ENCODE results near the gene CALHM5.
"Not testable (repeated sequence)": the region's sequence is repeated elsewhere in the genome, so short reads cannot be mapped to it uniquely, and the experiment has no call there.

The CALHM5 gene, protein sequence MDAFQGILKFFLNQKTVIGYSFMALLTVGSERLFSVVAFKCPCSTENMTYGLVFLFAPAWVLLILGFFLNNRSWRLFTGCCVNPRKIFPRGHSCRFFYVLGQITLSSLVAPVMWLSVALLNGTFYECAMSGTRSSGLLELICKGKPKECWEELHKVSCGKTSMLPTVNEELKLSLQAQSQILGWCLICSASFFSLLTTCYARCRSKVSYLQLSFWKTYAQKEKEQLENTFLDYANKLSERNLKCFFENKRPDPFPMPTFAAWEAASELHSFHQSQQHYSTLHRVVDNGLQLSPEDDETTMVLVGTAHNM

DNA sequence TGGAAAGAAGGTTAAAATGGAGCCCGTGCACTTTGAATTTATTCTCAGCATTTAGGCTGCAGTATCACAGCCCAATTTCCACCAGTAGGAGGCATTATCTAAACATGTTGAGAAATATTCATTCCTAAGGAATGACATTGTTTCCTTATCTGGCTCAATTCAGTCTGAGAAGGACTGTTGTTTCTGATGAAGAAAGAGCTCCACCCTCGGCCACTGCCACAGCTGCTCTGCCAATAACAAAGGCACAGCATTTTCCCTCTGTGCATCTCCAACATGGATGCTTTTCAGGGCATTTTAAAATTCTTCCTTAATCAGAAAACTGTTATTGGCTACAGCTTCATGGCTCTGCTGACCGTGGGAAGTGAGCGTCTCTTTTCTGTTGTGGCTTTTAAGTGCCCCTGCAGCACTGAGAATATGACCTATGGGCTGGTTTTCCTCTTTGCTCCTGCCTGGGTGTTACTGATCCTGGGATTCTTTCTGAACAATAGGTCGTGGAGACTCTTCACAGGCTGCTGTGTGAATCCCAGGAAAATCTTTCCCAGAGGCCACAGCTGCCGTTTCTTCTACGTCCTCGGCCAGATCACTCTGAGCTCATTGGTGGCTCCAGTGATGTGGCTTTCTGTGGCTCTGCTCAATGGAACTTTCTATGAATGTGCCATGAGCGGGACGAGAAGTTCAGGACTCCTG lies at the start of gene CALHM5:
Gene CALHM5, plus strand, starts transcription at position 216 of the 687 bp plus-strand sequence. Its CDS starts 58 bp downstream, at position 274.
- no peak for ATAC-seq
- DNase-seq, result no peak

DNA sequence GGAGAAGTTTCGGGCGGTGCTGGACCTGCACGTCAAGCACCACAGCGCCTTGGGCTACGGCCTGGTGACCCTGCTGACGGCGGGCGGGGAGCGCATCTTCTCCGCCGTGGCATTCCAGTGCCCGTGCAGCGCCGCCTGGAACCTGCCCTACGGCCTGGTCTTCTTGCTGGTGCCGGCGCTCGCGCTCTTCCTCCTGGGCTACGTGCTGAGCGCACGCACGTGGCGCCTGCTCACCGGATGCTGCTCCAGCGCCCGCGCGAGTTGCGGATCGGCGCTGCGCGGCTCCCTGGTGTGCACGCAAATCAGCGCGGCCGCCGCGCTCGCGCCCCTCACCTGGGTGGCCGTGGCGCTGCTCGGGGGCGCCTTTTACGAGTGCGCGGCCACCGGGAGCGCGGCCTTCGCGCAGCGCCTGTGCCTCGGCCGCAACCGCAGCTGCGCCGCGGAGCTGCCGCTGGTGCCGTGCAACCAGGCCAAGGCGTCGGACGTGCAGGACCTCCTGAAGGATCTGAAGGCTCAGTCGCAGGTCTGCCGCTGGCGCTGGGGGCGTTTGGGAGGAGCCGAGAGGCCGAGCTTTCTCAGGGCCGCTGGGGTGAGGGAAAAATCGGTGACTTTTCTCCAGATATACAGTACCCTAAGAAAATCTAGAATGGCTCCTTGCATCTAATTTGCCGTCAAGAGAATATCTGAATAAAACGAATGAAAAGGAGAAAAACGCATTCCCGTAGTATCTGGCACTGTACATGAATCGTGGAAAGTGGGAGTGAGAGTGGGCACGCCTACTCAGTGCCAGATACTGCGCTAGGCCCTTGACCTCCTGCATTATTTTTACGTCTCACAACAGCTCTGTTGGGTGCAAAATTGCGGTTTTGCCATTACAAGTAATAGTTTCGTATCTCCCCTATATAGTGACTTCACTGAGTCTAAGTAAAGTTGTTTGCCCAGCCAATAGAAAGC lies 49.2 kb upstream of the CALHM5 start:
- DNase-seq (peak; percentile 60), ATAC-seq (peak; percentile 85)

DNA sequence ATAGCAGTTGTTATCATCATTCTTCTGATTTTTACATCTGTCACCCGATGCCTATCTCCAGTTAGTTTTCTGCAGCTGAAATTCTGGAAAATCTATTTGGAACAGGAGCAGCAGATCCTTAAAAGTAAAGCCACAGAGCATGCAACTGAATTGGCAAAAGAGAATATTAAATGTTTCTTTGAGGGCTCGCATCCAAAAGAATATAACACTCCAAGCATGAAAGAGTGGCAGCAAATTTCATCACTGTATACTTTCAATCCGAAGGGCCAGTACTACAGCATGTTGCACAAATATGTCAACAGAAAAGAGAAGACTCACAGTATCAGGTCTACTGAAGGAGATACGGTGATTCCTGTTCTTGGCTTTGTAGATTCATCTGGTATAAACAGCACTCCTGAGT lies 48.1 kb upstream of the CALHM5 start:
- DNase-seq (no peak), ATAC-seq (no peak)

DNA sequence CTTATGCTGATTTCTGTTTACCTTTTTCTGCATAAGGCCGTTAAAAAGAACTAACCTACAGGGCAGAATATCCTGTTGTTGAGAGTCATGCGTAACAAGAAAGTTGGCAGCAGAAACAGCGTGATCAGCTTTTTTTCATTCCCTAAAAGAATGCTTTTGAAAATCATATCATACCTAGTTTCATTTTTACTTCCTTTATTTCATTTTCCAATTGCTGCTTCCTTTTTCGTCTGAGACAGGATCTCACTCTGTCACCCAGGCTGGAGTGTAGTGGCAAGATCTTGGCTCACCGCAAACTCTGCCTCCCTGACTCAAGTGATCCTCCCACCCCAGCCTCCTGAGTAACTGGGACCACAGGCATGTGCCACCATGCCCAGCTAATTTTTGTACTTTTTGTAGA lies 46.2 kb upstream of the CALHM5 start:
- no peak for DNase-seq
- no peak for ATAC-seq

DNA sequence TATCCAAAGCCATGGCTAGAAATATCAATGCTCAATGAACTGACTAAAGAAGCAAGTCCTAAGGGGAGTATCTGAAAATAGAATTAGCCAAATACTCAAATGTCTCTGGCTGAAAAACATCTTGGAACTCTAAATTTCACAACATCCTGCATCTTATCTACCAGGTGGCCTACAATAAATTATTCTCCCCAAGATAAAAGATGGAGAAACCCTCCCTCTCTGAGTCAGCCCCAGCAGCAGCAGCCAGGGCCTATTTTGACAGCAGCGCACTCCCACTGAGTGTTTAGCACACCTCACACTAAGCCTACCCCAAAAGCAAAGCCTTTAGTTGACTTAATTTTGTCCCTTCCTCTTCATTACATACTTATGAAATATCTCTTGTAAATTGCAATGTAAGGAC lies 44.3 kb upstream of the CALHM5 start:
- no peak for ATAC-seq

DNA sequence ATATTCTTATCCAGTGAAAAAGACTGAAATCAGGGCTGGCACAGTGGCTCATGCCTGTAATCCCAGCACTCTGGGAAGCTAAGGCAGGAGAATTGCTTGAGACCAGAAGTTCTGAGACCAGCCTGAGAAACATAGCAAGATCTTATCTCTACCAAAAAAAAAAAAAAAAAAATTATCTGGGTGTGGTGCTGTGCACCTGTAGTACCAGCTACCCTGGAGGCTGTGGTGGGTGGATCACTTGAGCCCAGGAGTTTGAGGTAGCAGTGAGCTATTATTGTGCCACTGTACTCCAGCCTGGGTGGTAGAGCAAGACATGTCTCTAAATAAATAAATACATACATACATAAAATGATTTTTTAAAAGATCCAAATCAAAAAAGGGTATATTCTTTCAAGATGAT lies 43.9 kb upstream of the CALHM5 start:
- no peak for ATAC-seq
- no peak for DNase-seq

More for the DNA sequence above, 44.3 kb upstream of the CALHM5 start:
- no peak for DNase-seq

DNA sequence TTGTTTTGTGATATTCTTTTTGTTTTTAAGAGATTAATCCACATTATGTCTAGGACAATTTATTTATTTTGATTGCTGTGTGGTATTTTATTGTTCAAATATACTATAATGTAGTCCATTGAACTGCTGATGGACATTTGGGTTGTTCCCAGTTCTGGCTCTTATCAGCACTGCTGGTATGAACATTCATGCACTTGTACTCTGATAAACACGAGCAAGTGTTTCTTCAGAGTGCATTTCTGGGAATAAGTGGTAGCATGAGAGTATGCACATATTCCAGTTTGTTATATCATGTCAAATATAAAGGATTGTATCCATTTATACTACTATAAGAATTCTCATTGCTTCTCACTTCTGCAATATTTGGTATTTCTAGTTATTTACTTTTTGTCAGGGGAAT lies 43.1 kb upstream of the CALHM5 start:
- DNase-seq (no peak), ATAC-seq (no peak)

DNA sequence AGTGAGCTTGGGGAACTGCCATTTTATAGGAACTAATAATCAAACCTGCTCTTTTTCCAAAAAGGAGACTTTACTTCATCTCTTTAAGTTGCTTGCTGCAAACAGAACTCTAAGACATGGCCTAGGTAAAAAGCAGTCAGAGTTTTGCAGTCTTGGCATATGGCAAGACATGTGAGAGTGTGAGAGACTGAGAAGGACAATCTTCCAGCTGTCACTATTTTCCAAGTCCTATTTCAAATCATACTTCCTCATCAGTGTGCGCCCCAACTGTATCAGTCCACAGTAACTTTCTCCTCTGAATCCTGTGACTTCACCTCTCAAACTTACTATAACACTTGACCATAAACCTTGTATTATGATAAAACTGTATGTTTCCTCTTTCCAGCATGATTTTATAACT lies 39.9 kb upstream of the CALHM5 start:
- ATAC-seq, result no peak
- no peak for DNase-seq

DNA sequence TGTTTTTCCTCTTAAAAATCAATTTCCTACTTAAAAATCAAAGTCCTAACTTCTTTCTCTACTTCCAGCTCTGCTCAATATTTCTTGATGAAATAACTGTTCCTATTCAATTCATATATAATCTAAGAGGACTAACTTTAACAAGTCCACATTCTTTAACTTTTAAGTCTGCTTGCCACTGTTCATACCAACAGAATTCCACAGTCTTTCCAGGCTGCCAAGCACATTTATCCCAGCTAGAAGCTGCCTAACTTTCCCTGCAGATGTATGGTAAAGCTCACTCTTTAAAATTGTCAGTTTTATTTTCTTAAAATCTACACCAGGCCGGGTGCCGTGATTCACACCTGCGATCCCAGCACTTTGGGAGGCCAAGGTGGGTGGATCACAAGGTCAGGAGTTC lies 38.7 kb upstream of the CALHM5 start:
- DNase-seq (no peak), ATAC-seq (no peak)

DNA sequence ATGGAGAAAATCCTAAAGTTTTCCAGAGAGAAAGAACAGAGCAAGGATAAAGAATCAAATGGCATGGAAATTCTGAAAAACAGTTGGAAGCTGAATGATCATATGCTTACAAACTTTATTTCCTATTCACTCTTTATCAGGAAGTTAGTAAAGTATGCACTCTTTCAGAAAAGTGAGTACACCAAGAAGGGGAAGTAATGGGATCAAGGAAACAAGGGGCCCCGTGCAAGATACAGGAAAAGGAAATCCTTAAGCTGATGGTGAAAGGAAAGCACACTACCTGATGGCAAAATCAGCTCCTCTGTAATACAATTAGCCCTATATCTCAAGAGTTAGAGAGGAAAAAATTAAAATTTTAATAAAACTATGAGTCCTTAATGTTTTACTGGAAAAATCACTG lies 36.3 kb upstream of the CALHM5 start:
- no peak for DNase-seq
- ATAC-seq, result no peak

DNA sequence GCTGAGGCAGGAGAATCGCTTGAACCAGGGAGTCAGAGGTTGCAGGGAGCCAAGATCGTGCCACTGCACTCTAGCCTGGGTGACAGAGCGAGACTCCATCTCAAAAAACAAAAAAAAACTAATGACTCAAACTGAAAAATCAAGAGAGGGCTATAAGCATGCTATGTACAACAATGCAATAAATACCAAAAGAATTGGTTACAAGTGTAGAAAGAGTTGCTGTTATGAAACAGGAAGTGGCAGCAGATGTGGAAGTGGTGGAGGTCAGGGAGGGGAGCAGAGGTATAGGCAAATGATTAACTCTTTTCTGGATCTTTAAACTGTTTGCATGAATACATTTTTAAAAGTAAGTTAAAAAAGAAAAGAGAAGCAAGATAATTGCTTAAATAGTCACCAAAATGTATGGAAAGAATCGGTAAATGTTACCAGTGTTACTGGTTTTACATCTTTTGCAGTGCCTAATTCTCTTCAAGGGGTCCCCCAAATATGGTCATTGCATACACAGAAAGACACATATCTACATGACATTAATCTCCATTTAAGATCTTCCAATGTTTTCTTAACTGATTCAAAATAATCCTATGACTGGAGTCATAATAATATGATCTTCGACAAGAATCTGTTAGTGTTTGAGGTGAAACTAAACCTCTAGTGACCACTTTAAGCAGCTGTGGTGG lies 35.3 kb upstream of the CALHM5 start:
- DNase-seq, result no peak
- ATAC-seq, result peak; percentile 63

DNA sequence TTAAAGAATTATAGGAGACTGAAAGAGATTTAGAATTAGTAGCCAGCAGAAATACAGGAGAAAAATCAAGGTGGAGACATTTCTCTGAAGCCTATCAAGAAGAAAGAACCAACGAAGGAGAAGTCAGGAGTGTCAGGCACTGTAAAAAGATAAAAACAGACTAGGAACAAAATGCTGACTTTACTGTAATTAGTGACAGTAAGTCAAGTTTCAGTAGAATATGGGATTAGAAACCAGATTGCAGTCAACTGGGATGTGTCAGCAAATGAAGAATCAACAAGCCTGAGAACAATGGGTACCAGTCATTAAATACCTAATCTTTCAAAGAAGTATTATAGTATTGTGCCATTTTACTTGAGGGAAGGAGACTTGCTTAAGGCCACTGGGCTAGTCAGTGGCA lies 28.7 kb upstream of the CALHM5 start:
- ATAC-seq, result no peak
- no peak for DNase-seq

DNA sequence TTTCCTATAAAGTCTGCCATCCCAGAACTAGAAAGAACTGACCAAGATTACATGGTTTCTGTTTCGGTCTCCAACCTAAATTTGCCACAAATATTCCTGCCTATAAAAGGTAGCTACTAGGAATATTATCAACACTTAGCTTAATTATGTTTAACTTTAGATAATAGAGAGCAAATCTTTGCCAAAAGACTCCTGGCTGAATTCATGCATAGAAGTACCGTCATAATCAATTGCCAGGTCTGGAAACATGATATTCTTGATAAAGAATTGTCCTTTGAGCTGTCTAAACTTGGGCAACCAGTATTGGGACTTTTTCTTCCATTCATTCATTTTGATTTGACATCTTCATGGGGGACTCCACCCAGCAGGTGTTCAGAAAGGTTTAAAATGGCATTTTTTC lies 27.8 kb upstream of the CALHM5 start:
- DNase-seq, result no peak
- ATAC-seq, result no peak

DNA sequence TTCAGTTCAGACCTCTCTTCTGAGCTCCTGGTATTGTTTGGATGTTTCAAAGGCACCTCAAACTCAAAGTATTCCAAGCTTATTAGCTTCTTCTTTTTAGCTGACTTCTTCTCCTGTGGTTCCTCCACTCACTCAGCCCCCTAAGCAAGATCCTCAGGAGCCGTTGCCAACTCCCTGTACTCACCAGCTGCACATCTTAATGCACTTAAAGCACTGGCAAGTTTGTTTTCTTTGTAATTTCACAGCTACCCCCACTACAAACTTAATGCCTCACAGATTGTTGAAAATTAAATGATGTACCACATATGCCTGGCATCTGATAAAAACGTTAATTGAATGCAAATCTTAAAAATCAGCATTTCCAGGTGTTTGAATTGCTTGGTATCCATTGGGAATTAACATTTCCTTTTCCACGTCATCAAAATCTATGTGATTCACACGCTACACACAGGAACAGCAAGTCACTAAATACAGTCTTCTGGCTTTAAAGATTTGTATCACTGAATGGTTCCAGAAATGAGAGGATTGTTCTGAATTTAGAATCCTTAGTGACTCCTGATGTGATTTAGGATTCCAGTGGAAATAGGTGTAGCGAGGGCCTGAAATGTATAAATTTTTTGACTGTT lies 25.8 kb upstream of the CALHM5 start:
- DNase-seq (no peak), ATAC-seq (no peak)

DNA sequence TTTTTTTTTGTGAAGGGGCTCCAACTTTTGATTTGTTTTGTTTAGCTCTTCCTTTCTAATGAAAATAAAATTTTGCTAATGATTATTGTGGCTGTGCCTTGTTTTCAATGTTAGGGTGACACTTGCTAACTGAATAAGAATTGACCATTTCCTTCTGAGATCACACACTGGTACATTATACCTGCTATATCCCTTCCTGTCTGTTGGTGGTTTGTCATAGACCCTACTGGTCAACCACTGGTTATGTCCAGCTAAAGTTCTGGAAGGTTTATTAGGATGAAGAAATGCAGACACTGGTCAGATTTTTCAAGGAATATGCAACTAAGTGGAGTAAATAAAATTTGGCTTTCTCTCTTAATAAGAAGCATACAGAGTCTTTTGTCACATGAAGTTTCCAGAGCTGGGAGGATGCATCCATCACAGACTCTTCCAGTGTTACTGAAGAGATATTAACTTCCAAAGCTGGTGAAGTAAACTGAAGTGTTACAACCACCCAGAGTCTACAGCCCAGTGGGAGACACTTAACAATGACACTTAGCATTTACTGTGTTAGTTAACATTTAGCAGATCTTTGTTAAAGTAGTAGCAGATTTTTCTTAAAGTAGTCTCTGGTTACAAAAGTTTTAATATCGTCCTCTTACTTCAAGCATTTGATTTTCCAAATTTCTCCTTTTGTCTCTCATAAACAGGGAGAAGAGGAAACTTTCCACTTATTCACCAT lies 19.7 kb upstream of the CALHM5 start:
- no peak for DNase-seq
- ATAC-seq, result no peak

DNA sequence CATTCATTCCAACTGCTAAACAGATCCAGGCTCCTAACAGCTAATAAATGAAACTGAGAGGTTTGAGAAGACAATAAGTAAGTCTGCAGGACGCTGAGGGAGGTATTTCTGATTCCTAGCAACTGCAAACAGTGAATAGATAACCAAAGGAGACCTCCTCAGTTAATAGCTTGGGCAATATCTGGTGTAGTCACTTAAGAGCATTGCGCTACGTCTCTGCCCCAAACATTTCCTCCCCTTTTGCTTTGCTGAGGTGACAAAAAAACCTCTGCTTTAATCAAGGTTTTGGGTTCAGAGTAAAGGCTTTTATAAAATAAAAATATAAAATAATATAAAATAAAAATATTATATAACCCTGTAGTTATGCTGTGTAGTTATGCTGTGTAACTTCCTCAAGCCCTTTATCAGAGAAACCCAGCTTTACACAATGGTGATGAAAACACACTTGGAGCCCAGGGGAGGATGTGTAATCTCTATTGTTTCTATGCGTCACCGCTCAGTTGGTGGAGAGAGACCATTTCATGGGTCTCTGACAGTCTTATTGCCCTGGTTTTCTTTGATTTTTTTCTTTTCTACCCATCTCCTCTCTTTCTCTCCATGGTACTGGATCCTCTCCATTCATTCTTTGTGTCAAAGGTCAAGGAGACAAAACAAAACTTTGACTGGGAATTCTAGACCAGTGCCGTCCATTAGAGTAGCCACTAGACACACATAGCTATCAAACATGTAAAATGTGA lies 18.9 kb upstream of the CALHM5 start:
- ATAC-seq (no peak), DNase-seq (no peak)

DNA sequence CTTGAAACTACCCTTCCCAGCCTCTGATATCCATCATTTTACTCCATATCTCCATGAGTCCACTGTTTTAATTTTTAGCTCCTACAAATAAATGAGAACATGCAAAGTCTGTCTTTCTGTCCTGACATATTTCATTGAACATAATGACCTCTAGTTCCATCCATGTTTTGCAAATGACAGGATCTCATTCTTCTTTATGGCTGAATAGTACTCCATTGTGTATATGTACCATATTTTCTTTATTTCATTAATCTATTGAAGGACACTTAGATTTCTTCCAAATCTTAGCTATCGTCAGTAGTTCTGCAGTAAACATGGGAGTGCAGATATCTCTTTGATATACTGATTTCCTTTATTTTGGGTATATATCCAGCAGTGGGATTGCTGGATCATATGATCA lies 16.3 kb upstream of the CALHM5 start:
- ATAC-seq, DNase-seq: not testable (repeated sequence)

DNA sequence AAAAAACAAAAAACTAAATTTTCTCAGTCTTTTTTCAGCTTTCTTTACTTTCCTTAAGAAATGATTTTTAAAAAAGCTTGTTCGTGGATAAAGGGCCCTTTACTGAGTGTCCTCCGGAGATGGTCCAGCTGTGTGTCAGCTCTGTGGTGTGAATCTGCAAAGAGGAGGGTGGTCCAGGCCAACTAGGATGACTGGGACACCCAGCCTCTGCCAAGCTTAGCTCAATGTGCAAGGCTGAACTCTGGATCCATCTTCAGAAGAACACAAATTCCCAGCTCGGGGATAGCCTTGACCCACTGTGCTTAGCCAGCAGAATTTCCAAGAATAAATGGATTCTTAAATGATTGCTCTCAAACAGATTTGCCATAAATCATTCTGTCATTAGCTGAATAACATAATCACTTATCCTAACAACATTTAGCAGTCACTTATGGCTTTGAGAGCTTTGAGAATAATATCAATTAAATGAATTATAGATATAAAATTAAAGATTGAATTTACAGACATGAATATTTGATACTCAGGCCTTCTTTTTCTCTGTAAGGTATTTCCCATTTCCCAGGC lies 14.2 kb upstream of the CALHM5 start:
- ATAC-seq (no peak), DNase-seq (no peak)

DNA sequence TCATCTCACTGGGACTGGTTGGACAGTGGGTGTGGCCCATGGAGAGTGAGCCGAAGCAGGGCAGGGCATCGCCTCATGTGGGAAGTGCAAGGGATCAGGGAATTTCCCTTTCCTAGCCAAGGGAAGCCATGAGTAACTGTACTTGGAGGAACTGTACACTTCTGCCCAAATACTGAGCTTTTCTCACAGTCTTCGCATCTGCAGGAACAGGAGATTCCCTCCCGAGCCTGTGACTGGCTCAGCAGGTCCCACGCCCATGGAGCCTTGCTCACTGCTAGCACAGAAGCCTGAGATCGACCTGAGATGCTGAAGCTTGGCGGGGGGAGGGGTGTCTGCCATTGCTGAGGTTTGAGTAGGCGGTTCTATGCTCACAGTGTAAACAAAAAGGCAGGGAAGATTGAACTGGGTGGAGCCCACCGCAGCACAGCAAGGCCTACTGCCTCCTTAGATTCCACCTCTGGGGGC lies 10.4 kb upstream of the CALHM5 start:
- DNase-seq, result no peak
- ATAC-seq, result no peak

DNA sequence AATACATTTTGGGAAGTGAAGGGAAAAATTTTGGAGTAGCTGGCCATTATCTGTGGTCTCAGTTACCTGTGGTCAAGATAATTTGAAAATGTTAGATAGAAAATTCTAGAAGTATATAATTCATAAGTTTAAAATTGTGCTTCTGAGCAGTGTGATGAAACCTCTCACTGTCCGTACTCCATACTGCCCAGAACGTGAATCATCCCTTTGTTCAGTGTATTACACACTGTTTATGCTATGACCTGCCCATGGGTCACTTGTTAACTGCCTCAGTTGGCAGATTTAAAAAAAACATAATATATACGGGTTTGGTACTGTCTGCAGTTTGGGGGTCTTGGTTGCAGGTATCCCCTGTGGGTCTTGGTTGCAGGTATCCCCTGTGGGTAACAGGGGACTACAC lies 4.1 kb upstream of the CALHM5 start:
- DNase-seq, result no peak
- no peak for ATAC-seq

Measured in stimulated activated naive CD8-positive, alpha-beta T cell treated with anti-CD3 and anti-CD28 coated beads, Interleukin-15, Interleukin-2, amounts not matched to agents 100 U/mL and 50 U/mL, for 24 hours (primary cell).